K562 (cell line): ENCODE data around the gene AGAP1. TPM values are rescaled to one million over a fixed set of nuclear protein-coding genes. Genes with fewer than 3 reads are reported as not detected.

Experiments used
- CEBPG ChIP-seq, 3 experiments: fragments of 200-800 bp in 1 of 3; sonication (Bioruptor generic) in 1 of 3; sonication (generic) in 1 of 3; formaldehyde crosslinking in 1 of 3; IDR thresholded peaks in 2 of 3; conservative IDR thresholded peaks in 1 of 3; 2 replicates each; pipeline versions ENCODE4 v1.6.1 to v1.8.0; 2016 to 2022; ENCODE audit warnings: missing compliant biosample characterization in 2 of 3, missing genetic modification characterization in 2 of 3, mild to moderate bottlenecking in 1 of 3, missing genetic modification reagents in 1 of 3
- ZNF445 ChIP-seq: fragments of 250-450 bp; sonication (Bioruptor Pico); IDR thresholded peaks from 2 replicates; pipeline ENCODE4 v1.4.0; 2020; ENCODE audit warnings: low read depth, mild to moderate bottlenecking, moderate library complexity
- polyA plus RNA-seq, 8 experiments: library from polyadenylated mRNA; depleted of rRNA in 4 of 8; stranded (reverse) in 5 of 8; unstranded in 3 of 8; fragments of >200 nt; fragmentation: Nextera tagmentation in 2 of 8; fragmentation: Illumina TruSeq in 1 of 8; extraction: Ambion mirVana in 2 of 8; extraction: Trizol in 1 of 8; gene quantifications; 2 replicates each; pipeline versions ENCODE4 v1.2.1 to v1.2.3, GENCODE V29; 2011 to 2014; ENCODE audit warnings: inconsistent platforms in 1 of 8, missing spikeins in 1 of 8
- total RNA-seq, 7 experiments: library from RNA; depleted of rRNA in 6 of 7; stranded (reverse); fragments of >200 nt in 6 of 7; fragmentation: Illumina TruSeq in 2 of 7; extraction: Trizol in 2 of 7; gene quantifications; 2 replicates each; pipeline versions ENCODE4 v1.2.1 to v1.2.3, GENCODE V29; 2011 to 2021; ENCODE audit warnings: low replicate concordance in 1 of 7
- TF ChIP-seq, protein P1 (sequence below): fragments of 450-650 bp; IDR thresholded peaks from 2 replicates; pipeline ENCODE4 v1.6.1; 2016; ENCODE audit warnings: low read depth
- TF ChIP-seq, protein P2 (sequence below): fragments of 450-650 bp; IDR thresholded peaks from 2 replicates; pipeline ENCODE4 v1.7.0; 2016; ENCODE audit warnings: borderline replicate concordance

The AGAP1 gene
- total and polyA plus RNA-seq, 9 of the 15 experiments (the other 6 are each of a cell fraction or from before 2014, with no cell fraction given): 1.3 to 24.0 (median 10.6) TPM

DNA sequence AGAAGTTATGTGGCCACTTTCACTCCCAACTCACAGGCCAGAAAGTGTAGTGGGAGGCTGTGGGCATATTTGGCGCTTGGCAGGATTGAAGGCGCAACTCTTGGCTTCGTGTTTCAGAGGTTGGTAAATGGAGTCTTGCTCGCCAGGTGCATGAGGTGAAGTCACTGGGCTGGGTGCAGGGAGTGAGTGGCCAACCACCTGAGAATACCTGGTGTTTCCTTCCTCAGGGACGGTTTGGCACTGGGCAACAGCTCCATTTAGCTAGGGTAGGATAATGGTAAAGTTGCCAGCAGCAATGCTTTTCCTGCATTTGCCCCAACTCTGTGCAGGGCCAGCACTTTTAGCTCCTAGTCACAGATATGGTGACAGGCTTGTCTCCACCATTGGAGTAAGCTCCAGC is 115.9 kb downstream of the AGAP1 start (continued):
- TF ChIP-seq, protein P1, sequence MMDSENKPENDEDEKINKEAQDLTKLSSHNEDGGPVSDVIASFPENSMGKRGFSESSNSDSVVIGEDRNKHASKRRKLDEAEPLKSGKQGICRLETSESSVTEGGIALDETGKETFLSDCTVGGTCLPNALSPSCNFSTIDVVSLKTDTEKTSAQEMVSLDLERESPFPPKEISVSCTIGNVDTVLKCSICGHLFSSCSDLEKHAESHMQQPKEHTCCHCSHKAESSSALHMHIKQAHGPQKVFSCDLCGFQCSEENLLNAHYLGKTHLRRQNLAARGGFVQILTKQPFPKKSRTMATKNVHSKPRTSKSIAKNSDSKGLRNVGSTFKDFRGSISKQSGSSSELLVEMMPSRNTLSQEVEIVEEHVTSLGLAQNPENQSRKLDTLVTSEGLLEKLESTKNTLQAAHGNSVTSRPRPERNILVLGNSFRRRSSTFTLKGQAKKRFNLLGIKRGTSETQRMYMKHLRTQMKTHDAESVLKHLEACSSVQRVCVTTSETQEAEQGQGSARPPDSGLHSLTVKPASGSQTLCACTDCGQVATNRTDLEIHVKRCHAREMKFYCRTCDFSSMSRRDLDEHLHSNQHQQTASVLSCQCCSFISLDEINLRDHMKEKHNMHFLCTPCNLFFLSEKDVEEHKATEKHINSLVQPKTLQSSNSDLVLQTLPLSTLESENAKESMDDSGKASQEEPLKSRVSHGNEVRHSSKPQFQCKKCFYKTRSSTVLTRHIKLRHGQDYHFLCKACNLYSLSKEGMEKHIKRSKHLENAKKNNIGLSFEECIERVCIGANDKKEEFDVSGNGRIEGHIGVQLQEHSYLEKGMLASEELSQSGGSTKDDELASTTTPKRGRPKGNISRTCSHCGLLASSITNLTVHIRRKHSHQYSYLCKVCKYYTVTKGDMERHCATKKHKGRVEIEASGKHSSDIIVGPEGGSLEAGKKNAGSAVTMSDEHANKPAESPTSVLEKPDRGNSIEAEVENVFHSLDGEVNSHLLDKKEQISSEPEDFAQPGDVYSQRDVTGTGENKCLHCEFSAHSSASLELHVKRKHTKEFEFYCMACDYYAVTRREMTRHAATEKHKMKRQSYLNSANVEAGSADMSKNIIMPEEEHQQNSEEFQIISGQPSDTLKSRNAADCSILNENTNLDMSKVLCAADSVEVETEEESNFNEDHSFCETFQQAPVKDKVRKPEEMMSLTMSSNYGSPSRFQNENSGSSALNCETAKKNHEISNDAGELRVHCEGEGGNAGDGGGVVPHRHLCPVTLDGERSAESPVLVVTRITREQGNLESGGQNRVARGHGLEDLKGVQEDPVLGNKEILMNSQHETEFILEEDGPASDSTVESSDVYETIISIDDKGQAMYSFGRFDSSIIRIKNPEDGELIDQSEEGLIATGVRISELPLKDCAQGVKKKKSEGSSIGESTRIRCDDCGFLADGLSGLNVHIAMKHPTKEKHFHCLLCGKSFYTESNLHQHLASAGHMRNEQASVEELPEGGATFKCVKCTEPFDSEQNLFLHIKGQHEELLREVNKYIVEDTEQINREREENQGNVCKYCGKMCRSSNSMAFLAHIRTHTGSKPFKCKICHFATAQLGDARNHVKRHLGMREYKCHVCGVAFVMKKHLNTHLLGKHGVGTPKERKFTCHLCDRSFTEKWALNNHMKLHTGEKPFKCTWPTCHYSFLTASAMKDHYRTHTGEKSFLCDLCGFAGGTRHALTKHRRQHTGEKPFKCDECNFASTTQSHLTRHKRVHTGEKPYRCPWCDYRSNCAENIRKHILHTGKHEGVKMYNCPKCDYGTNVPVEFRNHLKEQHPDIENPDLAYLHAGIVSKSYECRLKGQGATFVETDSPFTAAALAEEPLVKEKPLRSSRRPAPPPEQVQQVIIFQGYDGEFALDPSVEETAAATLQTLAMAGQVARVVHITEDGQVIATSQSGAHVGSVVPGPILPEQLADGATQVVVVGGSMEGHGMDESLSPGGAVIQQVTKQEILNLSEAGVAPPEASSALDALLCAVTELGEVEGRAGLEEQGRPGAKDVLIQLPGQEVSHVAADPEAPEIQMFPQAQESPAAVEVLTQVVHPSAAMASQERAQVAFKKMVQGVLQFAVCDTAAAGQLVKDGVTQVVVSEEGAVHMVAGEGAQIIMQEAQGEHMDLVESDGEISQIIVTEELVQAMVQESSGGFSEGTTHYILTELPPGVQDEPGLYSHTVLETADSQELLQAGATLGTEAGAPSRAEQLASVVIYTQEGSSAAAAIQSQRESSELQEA: no peak
- TF ChIP-seq CEBPG (CRISPR knock-in tag; IDR thresholded peaks at IDR 0.05): no peak
- TF ChIP-seq CEBPG (tag; conservative IDR thresholded peaks at IDR 0.05 in 1 of 2, IDR thresholded peaks at IDR 0.05 in 1 of 2): no peak
- TF ChIP-seq, protein P2, sequence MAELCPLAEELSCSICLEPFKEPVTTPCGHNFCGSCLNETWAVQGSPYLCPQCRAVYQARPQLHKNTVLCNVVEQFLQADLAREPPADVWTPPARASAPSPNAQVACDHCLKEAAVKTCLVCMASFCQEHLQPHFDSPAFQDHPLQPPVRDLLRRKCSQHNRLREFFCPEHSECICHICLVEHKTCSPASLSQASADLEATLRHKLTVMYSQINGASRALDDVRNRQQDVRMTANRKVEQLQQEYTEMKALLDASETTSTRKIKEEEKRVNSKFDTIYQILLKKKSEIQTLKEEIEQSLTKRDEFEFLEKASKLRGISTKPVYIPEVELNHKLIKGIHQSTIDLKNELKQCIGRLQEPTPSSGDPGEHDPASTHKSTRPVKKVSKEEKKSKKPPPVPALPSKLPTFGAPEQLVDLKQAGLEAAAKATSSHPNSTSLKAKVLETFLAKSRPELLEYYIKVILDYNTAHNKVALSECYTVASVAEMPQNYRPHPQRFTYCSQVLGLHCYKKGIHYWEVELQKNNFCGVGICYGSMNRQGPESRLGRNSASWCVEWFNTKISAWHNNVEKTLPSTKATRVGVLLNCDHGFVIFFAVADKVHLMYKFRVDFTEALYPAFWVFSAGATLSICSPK: no peak
- TF ChIP-seq ZNF445 (CRISPR knock-in tag): no peak
